C4-2B (cell line): Measurements from ENCODE around the gene ZFAND3.

ENCODE experiments used
- ZFX ChIP-seq: fragments of 450-650 bp; IDR thresholded peaks from 2 replicates; pipeline ENCODE4 v1.6.1; 2017
- TF ChIP-seq, protein P1 (sequence below): fragments of 450-650 bp; conservative IDR thresholded peaks from 2 replicates; pipeline ENCODE4 v1.5.1; 2017; ENCODE audit warnings: mild to moderate bottlenecking

GRCh38 chr6:38194282-38194572 is 374.7 kb downstream of the ZFAND3 start:
- TF ChIP-seq, protein P1, sequence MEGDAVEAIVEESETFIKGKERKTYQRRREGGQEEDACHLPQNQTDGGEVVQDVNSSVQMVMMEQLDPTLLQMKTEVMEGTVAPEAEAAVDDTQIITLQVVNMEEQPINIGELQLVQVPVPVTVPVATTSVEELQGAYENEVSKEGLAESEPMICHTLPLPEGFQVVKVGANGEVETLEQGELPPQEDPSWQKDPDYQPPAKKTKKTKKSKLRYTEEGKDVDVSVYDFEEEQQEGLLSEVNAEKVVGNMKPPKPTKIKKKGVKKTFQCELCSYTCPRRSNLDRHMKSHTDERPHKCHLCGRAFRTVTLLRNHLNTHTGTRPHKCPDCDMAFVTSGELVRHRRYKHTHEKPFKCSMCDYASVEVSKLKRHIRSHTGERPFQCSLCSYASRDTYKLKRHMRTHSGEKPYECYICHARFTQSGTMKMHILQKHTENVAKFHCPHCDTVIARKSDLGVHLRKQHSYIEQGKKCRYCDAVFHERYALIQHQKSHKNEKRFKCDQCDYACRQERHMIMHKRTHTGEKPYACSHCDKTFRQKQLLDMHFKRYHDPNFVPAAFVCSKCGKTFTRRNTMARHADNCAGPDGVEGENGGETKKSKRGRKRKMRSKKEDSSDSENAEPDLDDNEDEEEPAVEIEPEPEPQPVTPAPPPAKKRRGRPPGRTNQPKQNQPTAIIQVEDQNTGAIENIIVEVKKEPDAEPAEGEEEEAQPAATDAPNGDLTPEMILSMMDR, result no peak
- no peak for TF ChIP-seq ZFX
